HepG2 (cell line): ENCODE results near the gene EMID1. TPM values are rescaled to one million over a fixed set of nuclear protein-coding genes. Genes with fewer than 3 reads are reported as not detected.

ENCODE experiments used
- ATAC-seq: fragments of 200-7000 bp; cut with Tn5 transposase; 3 replicates; pipeline ENCODE4 v1.9.1; 2020; ENCODE audit warnings: mild to moderate bottlenecking, moderate library complexity
- BruUV-seq: library from RNA; stranded (reverse); fragments of 400-500 nt; replicated peaks from 2 replicates; lab custom pipeline; 2021; lab: Mats Ljungman, UMichigan
- CTCF ChIA-PET: fragments of 300-600 bp; formaldehyde crosslinking; extraction: SDS; loops from one replicate; lab custom pipeline; 2021; ENCODE audit warnings: low total read pairs, inconsistent platforms, low intra/inter-chr PET ratio; lab: Yijun Ruan, JAX
- POLR2A ChIA-PET: fragments of 350-600 bp; sonication (Branson Sonifier 250); formaldehyde crosslinking; loops from one replicate; lab custom pipeline; 2020; ENCODE audit warnings: antibody characterized with exemption, inconsistent platforms; lab: Yijun Ruan, JAX
- DNase-seq: peaks from one replicate; pipeline ENCODE4 v3.0.0-alpha.2; 2015; ENCODE audit warnings: low spot score
- FAIRE-seq: peaks from 3 replicates; lab custom pipeline; 2011; peaks lifted over from hg19 to GRCh38; lab: Jason Lieb, UNC
- H2AFZ ChIP-seq: one replicate; pipeline ENCODE4 v1.6.1; 2011; ENCODE audit warnings: low read length, inconsistent platforms
- H3K27ac ChIP-seq: fragments of 300-600 bp; 3 replicates; pipeline ENCODE4 v1.8.0; 2011; ENCODE audit warnings: mixed run types, mild to moderate bottlenecking, mixed read lengths, low read length, inconsistent platforms; ENCODE audit not compliant: insufficient read depth; ENCODE audit errors: extremely low read length
- H3K27me3 ChIP-seq, 2 experiments: fragments of 200-600 bp in 1 of 2; 2 replicates in 1 of 2; 3 replicates in 1 of 2; pipeline versions ENCODE4 v1.6.0 to v1.8.0; 2011; ENCODE audit warnings: low read length in 2 of 2, mild to moderate bottlenecking in 2 of 2, moderate library complexity in 2 of 2, inconsistent platforms in 1 of 2; ENCODE audit not compliant: insufficient read depth in 2 of 2, control insufficient read depth in 1 of 2
- H3K36me3 ChIP-seq, 2 experiments: fragments of 200-600 bp in 1 of 2; replicated peaks in 1 of 2; 2 replicates in 1 of 2; 3 replicates in 1 of 2; pipeline versions ENCODE4 v1.5.1 to v1.8.0; 2011; ENCODE audit warnings: low read length in 2 of 2, inconsistent platforms in 1 of 2; ENCODE audit not compliant: insufficient read depth in 2 of 2, control insufficient read depth in 1 of 2
- H3K4me1 ChIP-seq: 2 replicates; pipeline ENCODE4 v1.5.1; 2012; ENCODE audit warnings: low read length, inconsistent platforms; ENCODE audit not compliant: insufficient read depth
- H3K4me2 ChIP-seq: 2 replicates; pipeline ENCODE4 v1.6.0; 2011; ENCODE audit warnings: low read depth, low read length, inconsistent platforms
- H3K4me3 ChIP-seq, 3 experiments: fragments of 200-600 bp in 1 of 3; sonication (generic), shearing (Covaris generic) in 1 of 3; replicated peaks in 1 of 3; 2 replicates each; pipeline ENCODE4 v1.5.1; 2011 to 2016; ENCODE audit warnings: low read length in 3 of 3, inconsistent platforms in 2 of 3, low read depth in 2 of 3, mild to moderate bottlenecking in 2 of 3, control low read depth in 1 of 3, mixed read lengths in 1 of 3; ENCODE audit not compliant: insufficient read depth in 1 of 3
- H3K79me2 ChIP-seq: one replicate; pipeline ENCODE4 v1.6.1; 2011; ENCODE audit warnings: low read length, inconsistent platforms; ENCODE audit not compliant: insufficient read depth
- H3K9ac ChIP-seq: 2 replicates; pipeline ENCODE4 v1.6.0; 2011; ENCODE audit warnings: mild to moderate bottlenecking, low read depth, low read length, inconsistent platforms; ENCODE audit not compliant: insufficient read depth
- H3K9me3 ChIP-seq: 2 replicates; pipeline ENCODE4 v1.5.1; 2012; ENCODE audit warnings: mild to moderate bottlenecking, low read length
- H4K20me1 ChIP-seq: 2 replicates; pipeline ENCODE4 v1.6.0; 2011; ENCODE audit warnings: inconsistent platforms, mild to moderate bottlenecking, low read length, moderate library complexity; ENCODE audit not compliant: insufficient read depth
- CHCHD3 ChIP-seq: sonication (generic); formaldehyde crosslinking; IDR thresholded peaks from 2 replicates; pipeline ENCODE4 v1.8.0; 2022; ENCODE audit warnings: mild to moderate bottlenecking, missing genetic modification reagents, moderate library complexity
- HOXA5 ChIP-seq: sonication (generic); formaldehyde crosslinking; IDR thresholded peaks from 2 replicates; pipeline ENCODE4 v1.4.0; 2020; ENCODE audit warnings: missing genetic modification reagents
- HOXA9 ChIP-seq: sonication (generic); formaldehyde crosslinking; IDR thresholded peaks from 2 replicates; pipeline ENCODE4 v1.8.1; 2022; ENCODE audit warnings: missing genetic modification reagents, mild to moderate bottlenecking, moderate library complexity, borderline replicate concordance
- KLF13 ChIP-seq: sonication (generic); formaldehyde crosslinking; IDR thresholded peaks from 2 replicates; pipeline ENCODE4 v1.4.0; 2020; ENCODE audit warnings: mild to moderate bottlenecking, missing genetic modification reagents
- KMT2A ChIP-seq: sonication (generic); formaldehyde crosslinking; IDR thresholded peaks from 2 replicates; pipeline ENCODE4 v1.4.0; 2020; ENCODE audit warnings: missing genetic modification reagents
- MED1 ChIP-seq: sonication (generic); formaldehyde crosslinking; IDR thresholded peaks from 2 replicates; pipeline ENCODE4 v1.4.0; 2020; ENCODE audit warnings: missing genetic modification reagents
- NFE2 ChIP-seq: sonication (generic); formaldehyde crosslinking; IDR thresholded peaks from 2 replicates; pipeline ENCODE4 v1.4.0; 2020; ENCODE audit warnings: missing genetic modification reagents
- TEAD3 ChIP-seq: optimal IDR thresholded peaks from 2 replicates; pipeline ENCODE3; 2016; ENCODE audit warnings: borderline replicate concordance
- ZNF335 ChIP-seq: sonication (generic); formaldehyde crosslinking; IDR thresholded peaks from 2 replicates; pipeline ENCODE4 v1.4.0; 2020; ENCODE audit warnings: missing genetic modification reagents
- WGBS: methylation state at CpG from one replicate; pipeline ENCODE4 v1.1.6; 2017; ENCODE audit warnings: low lambda C conversion rate; 5-methylcytosine and 5-hydroxymethylcytosine counted together
- in situ Hi-C: cut with HindIII; loops from 2 replicates; pipeline ENCODE4 v1.10.0; 2017; ENCODE audit warnings: low pct_unique_long_range_greater_than_20kb; ENCODE audit not compliant: extremely low pct_ligation_motif_present
- intact Hi-C: fragments of 100-400 bp; cut with micrococcal nuclease; formaldehyde crosslinking; loops from one replicate; pipeline ENCODE4 v1.10.0; 2022; ENCODE audit not compliant: unreplicated experiment
- polyA plus RNA-seq, 8 experiments: library from polyadenylated mRNA; depleted of rRNA in 3 of 8; stranded (reverse) in 7 of 8; unstranded in 1 of 8; fragments of >200 nt; fragmentation: Illumina TruSeq in 4 of 8; extraction: Trizol in 4 of 8; gene quantifications; 2 replicates each; pipeline versions ENCODE4 v1.2.1 to v1.2.3, GENCODE V29; 2011 to 2016; ENCODE audit warnings: low read depth in 4 of 8, missing spikeins in 1 of 8, mixed read lengths in 1 of 8; ENCODE audit not compliant: insufficient read depth in 1 of 8
- total RNA-seq, 5 experiments: library from RNA; depleted of rRNA; stranded (reverse); fragments of >200 nt; fragmentation: Illumina TruSeq; extraction: Trizol; gene quantifications; 2 replicates each; pipeline ENCODE4 v1.2.3, GENCODE V29; 2016; ENCODE audit warnings: low read depth in 1 of 5
- TF ChIP-seq, protein P1 (sequence below): sonication (generic); formaldehyde crosslinking; IDR thresholded peaks from 2 replicates; pipeline ENCODE4 v1.4.0; 2020; ENCODE audit warnings: mild to moderate bottlenecking, missing genetic modification reagents
- TF ChIP-seq, protein P2 (sequence below): sonication (generic); formaldehyde crosslinking; IDR thresholded peaks from 2 replicates; pipeline ENCODE4 v1.5.1; 2020; ENCODE audit warnings: missing genetic modification reagents, mild to moderate bottlenecking, borderline replicate concordance

EMID1 gene
- total and polyA plus RNA-seq, 2 of the 13 experiments (the other 11 are each of a cell fraction or from before 2014, with no cell fraction given) = 0.45 to 0.82 TPM

DNA sequence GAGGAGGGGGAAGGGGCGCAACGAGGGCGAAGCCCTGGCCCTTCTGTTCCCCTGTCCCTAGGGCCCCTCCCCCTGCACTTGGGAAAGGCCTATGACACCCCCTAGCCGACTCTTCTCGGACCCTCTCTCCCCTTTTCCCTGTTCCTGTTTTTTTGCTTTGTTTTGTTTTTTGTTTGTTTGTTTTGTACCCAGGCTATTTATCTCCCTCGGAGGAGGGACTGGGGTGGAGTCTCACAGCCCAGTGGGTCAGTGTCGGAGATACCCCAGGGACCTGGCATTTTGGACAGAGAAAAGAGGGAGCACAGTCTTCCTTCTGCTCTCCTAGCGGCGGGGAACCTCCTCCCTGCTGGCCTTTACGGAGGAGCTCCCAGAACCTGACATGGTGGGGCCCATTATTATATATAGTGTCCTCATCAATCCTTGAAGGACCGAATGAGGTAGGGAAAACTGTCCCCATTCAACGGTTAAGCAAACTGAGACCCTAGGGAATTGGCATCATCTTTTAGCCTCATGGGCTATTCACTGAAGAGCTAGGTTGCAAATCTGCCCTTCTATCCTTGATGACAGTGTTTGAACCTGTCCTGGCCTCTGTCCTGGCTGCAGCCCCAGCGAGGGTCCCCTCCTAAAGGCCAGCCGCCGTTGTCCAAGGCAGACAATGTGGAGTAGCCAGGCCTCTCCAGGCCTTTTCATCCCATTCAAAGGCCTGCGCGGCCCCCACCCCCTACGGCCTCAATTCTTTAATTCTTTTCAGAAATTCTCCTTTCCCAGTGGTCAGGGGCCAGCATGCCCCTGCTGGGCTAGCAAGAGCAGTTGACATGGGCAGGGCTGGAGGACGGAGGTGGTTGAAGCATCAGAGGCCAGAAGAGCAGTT lies 911 bp downstream of the EMID1 start (continued):
- TF ChIP-seq, protein P1, sequence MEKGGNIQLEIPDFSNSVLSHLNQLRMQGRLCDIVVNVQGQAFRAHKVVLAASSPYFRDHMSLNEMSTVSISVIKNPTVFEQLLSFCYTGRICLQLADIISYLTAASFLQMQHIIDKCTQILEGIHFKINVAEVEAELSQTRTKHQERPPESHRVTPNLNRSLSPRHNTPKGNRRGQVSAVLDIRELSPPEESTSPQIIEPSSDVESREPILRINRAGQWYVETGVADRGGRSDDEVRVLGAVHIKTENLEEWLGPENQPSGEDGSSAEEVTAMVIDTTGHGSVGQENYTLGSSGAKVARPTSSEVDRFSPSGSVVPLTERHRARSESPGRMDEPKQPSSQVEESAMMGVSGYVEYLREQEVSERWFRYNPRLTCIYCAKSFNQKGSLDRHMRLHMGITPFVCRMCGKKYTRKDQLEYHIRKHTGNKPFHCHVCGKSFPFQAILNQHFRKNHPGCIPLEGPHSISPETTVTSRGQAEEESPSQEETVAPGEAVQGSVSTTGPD (CRISPR knock-in tag) = no peak
- TF ChIP-seq HOXA9 (CRISPR knock-in tag) (no peak), MED1 (no peak)

DNA sequence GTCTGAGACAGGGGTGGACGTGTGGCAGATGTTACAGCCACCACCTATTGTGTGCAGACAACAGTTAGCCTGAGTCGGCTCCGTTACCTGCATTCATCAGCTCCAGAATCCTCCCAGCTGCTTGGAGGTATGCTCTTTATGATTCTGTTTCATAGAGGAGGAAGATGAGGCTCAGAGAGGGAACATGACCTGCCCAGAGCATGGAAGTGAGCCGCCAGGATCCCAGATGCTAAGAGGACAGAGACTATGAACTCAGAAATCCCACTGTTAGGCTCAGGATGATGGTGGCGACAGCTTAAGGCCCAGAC lies 1.5 kb downstream of the EMID1 start:
- BruUV-seq = no TSS peak
- H3K27me3 ChIP-seq = peaks cover 5 to 29% of the 10 kb centered on the region in 2 experiments
- H4K20me1 ChIP-seq = no peaks in the 10 kb centered on the region
- ATAC-seq (no peak), DNase-seq (no peak), FAIRE-seq (no peak)
- no peak overlapping the region for H3K4me3 ChIP-seq
- no peak for TF ChIP-seq ZNF335
- no peak for TF ChIP-seq NFE2 (CRISPR knock-in tag)
- no peak for TF ChIP-seq CHCHD3
- TF ChIP-seq, protein P2, sequence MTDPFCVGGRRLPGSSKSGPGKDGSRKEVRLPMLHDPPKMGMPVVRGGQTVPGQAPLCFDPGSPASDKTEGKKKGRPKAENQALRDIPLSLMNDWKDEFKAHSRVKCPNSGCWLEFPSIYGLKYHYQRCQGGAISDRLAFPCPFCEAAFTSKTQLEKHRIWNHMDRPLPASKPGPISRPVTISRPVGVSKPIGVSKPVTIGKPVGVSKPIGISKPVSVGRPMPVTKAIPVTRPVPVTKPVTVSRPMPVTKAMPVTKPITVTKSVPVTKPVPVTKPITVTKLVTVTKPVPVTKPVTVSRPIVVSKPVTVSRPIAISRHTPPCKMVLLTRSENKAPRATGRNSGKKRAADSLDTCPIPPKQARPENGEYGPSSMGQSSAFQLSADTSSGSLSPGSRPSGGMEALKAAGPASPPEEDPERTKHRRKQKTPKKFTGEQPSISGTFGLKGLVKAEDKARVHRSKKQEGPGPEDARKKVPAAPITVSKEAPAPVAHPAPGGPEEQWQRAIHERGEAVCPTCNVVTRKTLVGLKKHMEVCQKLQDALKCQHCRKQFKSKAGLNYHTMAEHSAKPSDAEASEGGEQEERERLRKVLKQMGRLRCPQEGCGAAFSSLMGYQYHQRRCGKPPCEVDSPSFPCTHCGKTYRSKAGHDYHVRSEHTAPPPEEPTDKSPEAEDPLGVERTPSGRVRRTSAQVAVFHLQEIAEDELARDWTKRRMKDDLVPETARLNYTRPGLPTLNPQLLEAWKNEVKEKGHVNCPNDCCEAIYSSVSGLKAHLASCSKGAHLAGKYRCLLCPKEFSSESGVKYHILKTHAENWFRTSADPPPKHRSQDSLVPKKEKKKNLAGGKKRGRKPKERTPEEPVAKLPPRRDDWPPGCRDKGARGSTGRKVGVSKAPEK (CRISPR knock-in tag) = no peak
- TF ChIP-seq KMT2A (CRISPR knock-in tag) = no peak
- no peak for TF ChIP-seq TEAD3 (CRISPR knock-in tag)
- TF ChIP-seq KLF13 (CRISPR knock-in tag) = no peak
- no peak for TF ChIP-seq HOXA5 (CRISPR knock-in tag)
- no peaks in the 10 kb centered on the region for H3K36me3 ChIP-seq
- H3K4me1 ChIP-seq = peaks cover 37% of the 10 kb centered on the region
- ChIA-PET POLR2A (no interaction called here), CTCF (interaction anchor here (2.7 kb wide), 1 partner anchor 38 kb away, joined by 11 read pairs; no protein-coding TSS in a partner anchor)
- WGBS = 63% methylated on average over 3 of the region's 5 CpGs
- no peak overlapping the region for H3K9ac ChIP-seq
- no peak overlapping the region for H2AFZ ChIP-seq
- intact Hi-C loops (no loop called here), in situ Hi-C loops (no loop called here)
- no peak overlapping the region for H3K27ac ChIP-seq
- H3K79me2 ChIP-seq = no peaks in the 10 kb centered on the region
- no peaks in the 10 kb centered on the region for H3K9me3 ChIP-seq
- H3K4me2 ChIP-seq = no peak overlapping the region
